ENCODE measurements around the gene CFAP161. TPM values are rescaled to one million over a fixed set of nuclear protein-coding genes. Genes with fewer than 3 reads are reported as not detected.

Gene CFAP161
- total RNA-seq, 3 donors from 2014 or later (not counting 1 experiment from before 2014, with no cell fraction given) = 0.53 to 1.3 TPM; not detected in 1

- H3K4me3 ChIP-seq (ENCODE audit: low read length) = no peak overlapping the region
- Mint-ChIP-seq H3K27ac (no peak overlapping the region), H3K9me3 (no peaks in the 10 kb centered on the region), H3K36me3 (no peaks in the 10 kb centered on the region), H3K4me1 (no peaks in the 10 kb centered on the region), H3K27me3 (ENCODE audit: low read depth in 2 of 2) (peaks cover 27 to 38% of the 10 kb centered on the region in 2 donors), H3K4me3 (no peak overlapping the region)
- TF ChIP-seq, protein P1, sequence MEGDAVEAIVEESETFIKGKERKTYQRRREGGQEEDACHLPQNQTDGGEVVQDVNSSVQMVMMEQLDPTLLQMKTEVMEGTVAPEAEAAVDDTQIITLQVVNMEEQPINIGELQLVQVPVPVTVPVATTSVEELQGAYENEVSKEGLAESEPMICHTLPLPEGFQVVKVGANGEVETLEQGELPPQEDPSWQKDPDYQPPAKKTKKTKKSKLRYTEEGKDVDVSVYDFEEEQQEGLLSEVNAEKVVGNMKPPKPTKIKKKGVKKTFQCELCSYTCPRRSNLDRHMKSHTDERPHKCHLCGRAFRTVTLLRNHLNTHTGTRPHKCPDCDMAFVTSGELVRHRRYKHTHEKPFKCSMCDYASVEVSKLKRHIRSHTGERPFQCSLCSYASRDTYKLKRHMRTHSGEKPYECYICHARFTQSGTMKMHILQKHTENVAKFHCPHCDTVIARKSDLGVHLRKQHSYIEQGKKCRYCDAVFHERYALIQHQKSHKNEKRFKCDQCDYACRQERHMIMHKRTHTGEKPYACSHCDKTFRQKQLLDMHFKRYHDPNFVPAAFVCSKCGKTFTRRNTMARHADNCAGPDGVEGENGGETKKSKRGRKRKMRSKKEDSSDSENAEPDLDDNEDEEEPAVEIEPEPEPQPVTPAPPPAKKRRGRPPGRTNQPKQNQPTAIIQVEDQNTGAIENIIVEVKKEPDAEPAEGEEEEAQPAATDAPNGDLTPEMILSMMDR (IDR thresholded peaks at IDR 0.05) = no peak
- no peaks in the 10 kb centered on the region for H3K36me3 ChIP-seq (ENCODE audit: control insufficient read depth, insufficient read depth, low read length)
- DNase-seq (no peak), ATAC-seq (no peak)
- H3K9me3 ChIP-seq (ENCODE audit: control insufficient read depth, insufficient read depth, low read length) = no peaks in the 10 kb centered on the region
- no peaks in the 10 kb centered on the region for H3K27me3 ChIP-seq (ENCODE audit: control insufficient read depth, insufficient read depth, low read length)
- intact Hi-C loops (cut with micrococcal nuclease) = no loop called here
- 65% methylated on average over 5 of the region's 5 CpGs for WGBS (ENCODE audit: insufficient coverage)
- no peak overlapping the region for H3K27ac ChIP-seq (ENCODE audit: low read length)
- H3K4me1 ChIP-seq (ENCODE audit: control insufficient read depth, insufficient read depth, low read length) = no peaks in the 10 kb centered on the region
These were observed 45.5 kb upstream of the CFAP161 start for GRCh38 chr15:81088470-81089013.

DNA sequence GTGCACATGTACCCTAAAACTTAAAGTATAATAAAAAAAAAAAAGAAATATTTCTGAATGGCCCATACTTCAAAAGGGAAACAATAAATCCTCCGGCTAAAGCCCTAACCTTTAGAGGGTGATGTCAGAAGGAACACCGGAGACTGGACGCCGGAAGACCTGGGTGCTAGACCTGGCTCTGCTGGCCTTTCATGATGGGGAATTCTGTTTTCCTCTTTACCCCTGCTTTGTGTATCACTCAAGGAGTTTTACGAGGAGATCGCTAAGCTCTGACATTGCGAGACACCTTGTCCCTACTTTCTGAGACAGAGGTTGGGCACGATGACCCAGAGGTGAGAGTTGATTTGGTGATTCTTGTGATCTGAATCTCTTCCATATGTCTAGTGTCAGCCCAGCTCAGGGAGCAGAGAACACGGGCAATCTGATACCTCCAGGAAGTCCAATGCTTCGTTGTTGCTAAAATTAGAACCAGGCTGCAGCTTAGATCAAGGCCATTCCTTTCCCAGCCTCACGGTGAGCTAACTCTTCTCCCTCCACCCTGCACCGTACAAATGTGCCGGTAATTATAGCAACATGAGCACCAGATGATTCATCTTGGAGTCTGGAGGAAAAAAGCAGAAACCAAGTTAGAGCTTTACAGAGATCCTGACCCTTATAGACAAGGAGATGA, 42.0 kb upstream of the CFAP161 start:
- Histone ChIP-seq H3K27ac (ENCODE audit: low read length) (no peak overlapping the region), H3K36me3 (ENCODE audit: control insufficient read depth, insufficient read depth, low read length) (no peaks in the 10 kb centered on the region), H3K9me3 (ENCODE audit: control insufficient read depth, insufficient read depth, low read length) (no peaks in the 10 kb centered on the region), H3K4me3 (ENCODE audit: low read length) (no peak overlapping the region), H3K4me1 (ENCODE audit: control insufficient read depth, insufficient read depth, low read length) (no peaks in the 10 kb centered on the region), H3K27me3 (ENCODE audit: control insufficient read depth, insufficient read depth, low read length) (no peaks in the 10 kb centered on the region)
- 62% methylated on average over 13 of the region's 13 CpGs for WGBS (ENCODE audit: insufficient coverage)
- no peak for ATAC-seq
- Mint-ChIP-seq H3K9me3 (no peaks in the 10 kb centered on the region), H3K27me3 (ENCODE audit: low read depth in 2 of 2) (peaks cover 40 to 57% of the 10 kb centered on the region in 2 donors), H3K4me1 (no peaks in the 10 kb centered on the region), H3K36me3 (no peaks in the 10 kb centered on the region), H3K27ac (no peak overlapping the region), H3K4me3 (no peak overlapping the region)
- intact Hi-C loops (cut with micrococcal nuclease) = no loop called here
- TF ChIP-seq, protein P1 (IDR thresholded peaks at IDR 0.05) = no peak
- no peak for DNase-seq

GRCh38 chr15:81092559-81092902, 41.5 kb upstream of the CFAP161 start:
- Histone ChIP-seq H3K27me3 (ENCODE audit: control insufficient read depth, insufficient read depth, low read length) (no peaks in the 10 kb centered on the region), H3K4me1 (ENCODE audit: control insufficient read depth, insufficient read depth, low read length) (no peaks in the 10 kb centered on the region), H3K27ac (ENCODE audit: low read length) (no peak overlapping the region), H3K4me3 (ENCODE audit: low read length) (no peak overlapping the region), H3K9me3 (ENCODE audit: control insufficient read depth, insufficient read depth, low read length) (no peaks in the 10 kb centered on the region), H3K36me3 (ENCODE audit: control insufficient read depth, insufficient read depth, low read length) (no peaks in the 10 kb centered on the region)
- no peak overlapping the region for H3K4me3 Mint-ChIP-seq
- TF ChIP-seq, protein P1 (IDR thresholded peaks at IDR 0.05) = no peak
- H3K9me3 Mint-ChIP-seq = no peaks in the 10 kb centered on the region
- DNase-seq (no peak), ATAC-seq (no peak)
- H3K27ac Mint-ChIP-seq = no peak overlapping the region
- no peaks in the 10 kb centered on the region for H3K4me1 Mint-ChIP-seq
- H3K27me3 Mint-ChIP-seq (ENCODE audit: low read depth in 2 of 2) = peaks cover 42 to 61% of the 10 kb centered on the region in 2 donors
- no peaks in the 10 kb centered on the region for H3K36me3 Mint-ChIP-seq
- WGBS (ENCODE audit: insufficient coverage) = 46% methylated on average over 5 of the region's 5 CpGs
- intact Hi-C loops (cut with micrococcal nuclease) = no loop called here

DNA sequence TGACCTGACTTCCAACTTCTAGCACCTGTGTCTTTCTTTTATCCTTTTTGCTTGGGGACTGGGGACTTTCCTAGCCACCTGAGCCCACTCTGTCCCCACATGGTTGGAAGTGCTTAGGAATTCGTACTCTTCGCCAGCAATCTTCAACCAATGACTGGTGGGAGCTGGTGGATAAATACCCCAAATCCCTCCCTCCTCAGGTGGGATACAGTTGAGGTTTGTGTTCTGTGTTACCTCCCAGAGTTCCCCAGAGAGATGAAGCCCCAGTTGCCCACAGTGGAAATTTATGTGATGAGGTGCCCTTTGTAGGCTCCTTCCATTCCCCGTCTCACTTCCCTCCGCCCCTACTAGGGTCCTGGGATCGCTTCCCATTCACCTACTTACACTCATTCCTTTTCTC, 40.1 kb upstream of the CFAP161 start:
- TF ChIP-seq, protein P1 (IDR thresholded peaks at IDR 0.05) = no peak
- DNase-seq = no peak
- ATAC-seq = no peak
- Mint-ChIP-seq H3K27me3 (ENCODE audit: low read depth in 2 of 2) (peaks cover 41 to 67% of the 10 kb centered on the region in 2 donors), H3K9me3 (no peaks in the 10 kb centered on the region), H3K4me1 (peaks cover 5 to 9% of the 10 kb centered on the region in 2 donors), H3K4me3 (no peak overlapping the region), H3K27ac (no peak overlapping the region), H3K36me3 (no peaks in the 10 kb centered on the region)
- H3K36me3 ChIP-seq (ENCODE audit: control insufficient read depth, insufficient read depth, low read length) = no peaks in the 10 kb centered on the region
- no peak overlapping the region for H3K4me3 ChIP-seq (ENCODE audit: low read length)
- no peak overlapping the region for H3K27ac ChIP-seq (ENCODE audit: low read length)
- peaks cover 3% of the 10 kb centered on the region for H3K27me3 ChIP-seq (ENCODE audit: control insufficient read depth, insufficient read depth, low read length)
- no peaks in the 10 kb centered on the region for H3K9me3 ChIP-seq (ENCODE audit: control insufficient read depth, insufficient read depth, low read length)
- peaks cover 3% of the 10 kb centered on the region for H3K4me1 ChIP-seq (ENCODE audit: control insufficient read depth, insufficient read depth, low read length)
- 87% methylated on average over 3 of the region's 5 CpGs for WGBS (ENCODE audit: insufficient coverage)
- intact Hi-C loops (cut with micrococcal nuclease) = no loop called here
